Pancreas (tissue), 10 donors: ENCODE results near the gene ALOX12. TPM values are rescaled to one million over a fixed set of nuclear protein-coding genes. Genes with fewer than 3 reads are reported as not detected.

Experiments
- ATAC-seq, 4 donors: fragments of 200-7000 bp; cut with Tn5 transposase; one replicate each; pipeline versions ENCODE4 v1.8.0 to v1.9.1; 2020; ENCODE audit warnings: mild to moderate bottlenecking in 4 of 4, moderate library complexity in 4 of 4
- DNase-seq, 6 donors: peaks; one replicate each; pipeline ENCODE4 v3.0.0-alpha.2; 2020
- FAIRE-seq: peaks from 2 replicates; lab custom pipeline; 2012; peaks lifted over from hg19 to GRCh38; lab: Jason Lieb, UNC
- H3K27ac ChIP-seq, 4 donors: fragments of 200-600 bp; sonication (generic); 1 replicate in 3 of 4; 2 replicates in 1 of 4; pipeline versions ENCODE4 v1.5.0 to v1.8.0; 2020
- H3K27me3 ChIP-seq, 4 donors: fragments of 200-600 bp; one replicate each; pipeline ENCODE4 v1.8.0; 2021
- H3K36me3 ChIP-seq, 3 donors: fragments of 200-600 bp; sonication (generic) in 1 of 3; one replicate each; pipeline versions ENCODE4 v1.5.0 to v1.8.0; 2020 to 2021
- H3K4me1 ChIP-seq, 3 donors: fragments of 200-600 bp; one replicate each; pipeline ENCODE4 v1.8.0; 2021
- H3K4me3 ChIP-seq, 4 donors: fragments of 200-600 bp; sonication (generic) in 2 of 4; one replicate each; pipeline versions ENCODE4 v1.5.0 to v1.8.0; 2020 to 2021
- H3K9me3 ChIP-seq, 4 donors: fragments of 200-600 bp; one replicate each; pipeline ENCODE4 v1.8.0; 2021
- WGBS, 2 donors: extraction: QIAGEN DNeasy Blood & Tissue Kit; methylation state at CpG; one replicate each; pipeline ENCODE4 v1.1.7; 2013; 5-methylcytosine and 5-hydroxymethylcytosine counted together
- intact Hi-C, 3 donors: fragments of 100-400 bp; cut with DNase I; formaldehyde crosslinking; loops; one replicate each; pipeline versions ENCODE4 v1.11.1 to v1.14.2; 2022
- polyA plus RNA-seq, 2 donors: library from polyadenylated mRNA; stranded (reverse); fragments of 200-250 nt; gene quantifications; one replicate each; pipeline ENCODE4 v1.2.3, GENCODE V29; 2013
- total RNA-seq, 6 donors: library from RNA; stranded (reverse); fragmentation: NEBNext Ultra II Directional in 4 of 6; extraction: Animal tissue kit (Norgen Biotek cat#: 25700) in 4 of 6; gene quantifications; one replicate each; pipeline versions ENCODE4 v1.2.1 to v1.2.4, GENCODE V29; 2021 to 2023
- TF ChIP-seq, protein P1 (sequence below), 4 donors: fragments of 200-600 bp; sonication (generic) in 3 of 4; IDR thresholded peaks; one replicate each; pipeline versions ENCODE4 v1.5.0 to v1.8.0; 2021; ENCODE audit warnings: antibody characterized with exemption in 4 of 4
- donor health status: healthy with polysubstance abuse.
- donor health status: DM: no; HTN: no; CAD: no; lungs with moderate emphysema.
- donor health status: DM: no; HTN: no; CAD: no.
- donor health status: control.
- donor health status: control.
- donor health status: Bipolar disorder and iron deficiency.
- donor health status: DM: yes; HTN: yes; CAD: no.
- donor health status: DM: no; HTN: no; CAD: no.
- donor health status: DM: no; HTN: no; CAD: no.
- donor health status: DM: yes; HTN: yes; CAD: no.

The ALOX12 gene
- total and polyA plus RNA-seq, 8 donors: not detected

DNA sequence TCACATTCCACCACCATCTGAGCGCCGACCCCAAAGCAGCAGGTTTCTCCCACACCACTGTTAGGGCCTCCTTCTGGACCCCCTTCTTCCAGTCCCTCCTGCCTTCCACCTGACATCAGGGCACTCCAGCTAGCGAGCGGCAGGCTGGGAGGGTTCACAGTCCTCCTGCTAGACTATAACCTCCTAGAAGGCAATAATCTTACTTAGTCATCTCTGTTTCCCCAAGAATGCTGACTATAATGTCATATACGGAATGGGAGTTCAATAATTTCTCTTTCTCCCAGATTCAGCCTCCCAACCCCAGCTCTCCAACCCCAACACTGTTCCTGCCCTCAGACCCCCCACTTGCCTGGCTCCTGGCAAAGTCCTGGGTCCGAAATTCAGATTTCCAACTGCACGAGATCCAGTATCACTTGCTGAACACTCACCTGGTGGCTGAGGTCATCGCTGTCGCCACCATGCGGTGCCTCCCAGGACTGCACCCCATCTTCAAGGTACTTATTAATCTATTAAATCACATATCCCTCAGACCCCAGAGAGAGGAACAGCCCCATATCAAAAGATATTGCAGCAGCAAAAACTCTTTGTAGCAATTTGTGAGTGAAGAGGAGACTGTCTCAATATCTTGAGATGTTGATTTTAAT lies 5.6 kb downstream of the ALOX12 start:
- Histone ChIP-seq H3K36me3 (peaks cover 4 to 18% (median 5%) of the 10 kb centered on the region in 3 donors), H3K27me3 (no peaks in the 10 kb centered on the region), H3K4me1 (no peaks in the 10 kb centered on the region), H3K9me3 (no peaks in the 10 kb centered on the region), H3K4me3 (no peak overlapping the region), H3K27ac (no peak overlapping the region)
- ATAC-seq (no peak), FAIRE-seq (no peak), DNase-seq (peak in 1 of 6 donors; percentile 41)
- intact Hi-C loops: loop anchor here in 2 of 3 donors (10.0 kb wide), 3 partner anchors 87 to 337 kb away; no protein-coding TSS in a partner anchor
- TF ChIP-seq, protein P1, sequence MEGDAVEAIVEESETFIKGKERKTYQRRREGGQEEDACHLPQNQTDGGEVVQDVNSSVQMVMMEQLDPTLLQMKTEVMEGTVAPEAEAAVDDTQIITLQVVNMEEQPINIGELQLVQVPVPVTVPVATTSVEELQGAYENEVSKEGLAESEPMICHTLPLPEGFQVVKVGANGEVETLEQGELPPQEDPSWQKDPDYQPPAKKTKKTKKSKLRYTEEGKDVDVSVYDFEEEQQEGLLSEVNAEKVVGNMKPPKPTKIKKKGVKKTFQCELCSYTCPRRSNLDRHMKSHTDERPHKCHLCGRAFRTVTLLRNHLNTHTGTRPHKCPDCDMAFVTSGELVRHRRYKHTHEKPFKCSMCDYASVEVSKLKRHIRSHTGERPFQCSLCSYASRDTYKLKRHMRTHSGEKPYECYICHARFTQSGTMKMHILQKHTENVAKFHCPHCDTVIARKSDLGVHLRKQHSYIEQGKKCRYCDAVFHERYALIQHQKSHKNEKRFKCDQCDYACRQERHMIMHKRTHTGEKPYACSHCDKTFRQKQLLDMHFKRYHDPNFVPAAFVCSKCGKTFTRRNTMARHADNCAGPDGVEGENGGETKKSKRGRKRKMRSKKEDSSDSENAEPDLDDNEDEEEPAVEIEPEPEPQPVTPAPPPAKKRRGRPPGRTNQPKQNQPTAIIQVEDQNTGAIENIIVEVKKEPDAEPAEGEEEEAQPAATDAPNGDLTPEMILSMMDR (IDR thresholded peaks at IDR 0.05): peak in 1 of 4 donors; percentile 17
- WGBS, 2 donors: 68% methylated on average over 10 of the region's 10 CpGs

DNA sequence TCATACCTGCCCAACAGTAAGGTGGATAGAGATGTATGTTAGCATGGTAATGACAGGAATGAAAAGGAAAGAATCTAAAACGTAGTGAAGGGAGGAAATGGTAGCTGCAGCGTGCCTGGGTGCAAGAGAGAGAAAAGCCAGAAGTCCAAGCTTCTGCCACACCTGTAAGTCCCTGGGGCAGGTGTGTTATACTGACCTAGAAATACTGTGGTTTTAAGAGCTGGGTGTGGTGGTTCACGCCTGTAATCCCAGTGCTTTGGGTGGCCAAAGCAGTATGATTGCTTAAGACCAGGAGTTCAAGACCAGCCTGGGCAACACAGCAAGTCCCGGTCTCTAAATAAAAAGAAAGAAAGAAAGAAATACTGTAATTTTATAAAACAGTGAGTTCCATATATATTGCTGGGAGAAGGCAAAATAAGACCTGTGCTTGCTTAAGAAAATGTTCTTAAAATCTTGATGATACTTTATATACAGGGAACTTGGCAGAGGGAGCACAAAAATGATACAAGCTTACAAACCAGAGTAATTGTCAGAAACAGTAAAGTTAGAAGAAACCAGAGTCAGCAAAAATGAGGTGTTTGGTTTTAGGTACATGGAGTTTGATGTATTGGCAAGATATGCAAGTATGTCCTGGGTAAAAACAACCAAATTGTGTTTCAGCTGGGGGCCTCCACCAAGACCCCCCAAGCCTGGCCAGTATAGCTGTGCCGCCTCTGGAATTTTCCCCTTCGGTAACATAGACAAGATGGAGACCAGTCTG lies 6.6 kb downstream of the ALOX12 start:
- peaks cover 4 to 18% (median 5%) of the 10 kb centered on the region in 3 donors for H3K36me3 ChIP-seq
- no peaks in the 10 kb centered on the region for H3K9me3 ChIP-seq
- ATAC-seq (no peak), FAIRE-seq (no peak), DNase-seq (no peak)
- intact Hi-C loops: loop anchor here in 2 of 3 donors (10.0 kb wide), 3 partner anchors 88 to 338 kb away; no protein-coding TSS in a partner anchor
- H3K4me1 ChIP-seq: no peaks in the 10 kb centered on the region
- H3K4me3 ChIP-seq: no peak overlapping the region
- H3K27me3 ChIP-seq: no peaks in the 10 kb centered on the region
- 91 to 94% methylated on average over 6 of the region's 6 CpGs for WGBS, 2 donors
- TF ChIP-seq, protein P1 (IDR thresholded peaks at IDR 0.05): no peak
- H3K27ac ChIP-seq: no peak overlapping the region

DNA sequence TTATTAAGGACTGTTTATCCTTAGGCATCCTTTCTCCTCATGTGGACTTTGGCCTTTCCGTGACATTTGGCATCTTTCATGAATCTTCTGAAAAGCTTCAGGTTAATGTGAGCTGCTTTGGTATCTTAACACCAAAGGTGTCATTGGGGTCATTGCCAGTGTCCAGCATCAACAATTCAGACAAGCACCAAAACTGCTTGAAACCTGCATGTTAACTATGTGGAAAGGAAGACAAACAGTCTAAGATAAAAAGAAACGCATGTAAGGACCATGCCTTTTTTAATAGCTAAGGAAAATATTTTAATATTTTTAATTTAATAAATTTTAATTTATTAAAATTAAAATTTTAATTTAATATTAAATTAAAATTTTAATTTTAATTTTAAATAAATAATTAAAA lies 7.9 kb downstream of the ALOX12 start:
- 87 to 92% methylated on average over 2 of the region's 2 CpGs for WGBS, 2 donors

GRCh38 chr17:7004398-7005253 lies 8.8 kb downstream of the ALOX12 start:
- no peak overlapping the region for H3K4me3 ChIP-seq
- FAIRE-seq (peak; percentile 56), DNase-seq (peak in 1 of 6 donors; percentile 43), ATAC-seq (peak; percentile 68 to 95 (median 87))
- H3K27me3 ChIP-seq: no peaks in the 10 kb centered on the region
- 92 to 100% methylated on average over 1 to 2 of the region's 2 CpGs for WGBS, 2 donors
- TF ChIP-seq, protein P1 (IDR thresholded peaks at IDR 0.05): peak; percentile 33 to 62 (median 42)
- no peaks in the 10 kb centered on the region for H3K4me1 ChIP-seq
- intact Hi-C loops: loop anchor here in 2 of 3 donors (10.0 kb wide), 3 partner anchors 90 to 340 kb away; no protein-coding TSS in a partner anchor
- H3K27ac ChIP-seq: no peak overlapping the region
- no peaks in the 10 kb centered on the region for H3K9me3 ChIP-seq
- peaks cover 0 to 18% (median 5%) of the 10 kb centered on the region in 3 donors for H3K36me3 ChIP-seq

More for the DNA sequence above, 7.9 kb downstream of the ALOX12 start:
- Histone ChIP-seq H3K36me3 (peaks cover 4 to 18% (median 5%) of the 10 kb centered on the region in 3 donors), H3K27ac (no peak overlapping the region), H3K27me3 (no peaks in the 10 kb centered on the region), H3K4me3 (no peak overlapping the region), H3K9me3 (no peaks in the 10 kb centered on the region), H3K4me1 (no peaks in the 10 kb centered on the region)
- TF ChIP-seq, protein P1 (IDR thresholded peaks at IDR 0.05): no peak
- DNase-seq: no peak
- no peak for FAIRE-seq
- no peak for ATAC-seq
- intact Hi-C loops: loop anchor here in 2 of 3 donors (10.0 kb wide), 3 partner anchors 89 to 339 kb away; no protein-coding TSS in a partner anchor
